ENCODE data around the gene SNTA1. TPM values are rescaled to one million over a fixed set of nuclear protein-coding genes. Genes with fewer than 3 reads are reported as not detected.

Gene SNTA1
- total RNA-seq, 4 donors from 2014 or later, result 12.1 to 15.0 (median 14.4) TPM

DNA sequence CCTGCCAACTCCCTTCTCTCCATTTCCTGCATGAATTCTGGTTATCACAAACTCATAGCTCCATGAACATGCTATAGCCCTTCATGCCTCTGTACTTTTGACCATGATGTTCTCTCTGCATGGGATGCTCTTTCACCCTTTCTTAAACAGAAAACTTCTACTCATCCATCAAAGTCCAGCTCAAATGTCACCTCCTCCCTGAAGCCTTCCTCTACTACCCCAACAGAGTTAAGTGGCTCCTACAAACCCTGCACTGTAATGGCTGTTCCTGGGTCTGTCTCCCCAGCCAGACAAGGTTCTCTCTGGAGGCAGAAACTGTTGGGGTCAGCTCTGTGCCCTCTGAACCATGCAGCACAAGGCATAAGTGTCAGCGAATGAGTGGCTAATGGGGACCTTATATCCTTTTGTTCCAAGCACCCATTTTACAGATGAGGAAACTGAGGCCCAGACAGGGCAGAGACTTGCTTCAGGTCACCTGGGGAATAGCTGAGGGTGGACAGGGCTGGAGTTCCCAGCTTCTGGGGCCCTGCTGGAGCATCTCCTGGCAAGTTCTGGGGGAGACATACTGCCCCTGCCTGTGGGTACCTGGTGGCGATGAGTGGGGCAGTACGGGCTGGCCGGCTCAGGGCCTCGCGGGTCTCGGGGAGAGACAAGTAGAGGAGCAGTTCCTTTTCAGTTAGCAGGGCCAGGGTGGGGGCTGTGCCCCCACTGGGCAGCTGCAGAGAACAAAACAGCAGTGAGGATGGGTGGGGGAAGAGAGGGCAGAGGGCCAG lies 31.7 kb downstream of the SNTA1 start:
- no peak overlapping the region for H3K27ac ChIP-seq
- no peaks in the 10 kb centered on the region for H3K27me3 ChIP-seq
- H3K4me1 ChIP-seq, result peaks cover 0 to 10% (median 5%) of the 10 kb centered on the region in 4 donors
- no peak for DNase-seq
- H3K36me3 ChIP-seq, result peaks cover 0 to 21% (median 0%) of the 10 kb centered on the region in 3 donors
- no peaks in the 10 kb centered on the region for H3K9me3 ChIP-seq
- TF ChIP-seq POLR2A (IDR thresholded peaks at IDR 0.05) (no peak), CTCF (IDR thresholded peaks at IDR 0.05) (no peak)
- H3K4me3 ChIP-seq, result no peak overlapping the region

- no peaks in the 10 kb centered on the region for H3K27me3 ChIP-seq
- DNase-seq, result no peak
- TF ChIP-seq POLR2A (IDR thresholded peaks at IDR 0.05) (no peak), CTCF (IDR thresholded peaks at IDR 0.05) (no peak)
- H3K27ac ChIP-seq, result no peak overlapping the region
- H3K4me3 ChIP-seq, result no peak overlapping the region
- no peaks in the 10 kb centered on the region for H3K9me3 ChIP-seq
- peaks cover 0 to 21% (median 0%) of the 10 kb centered on the region in 3 donors for H3K36me3 ChIP-seq
- H3K4me1 ChIP-seq, result peaks cover 0 to 10% (median 5%) of the 10 kb centered on the region in 4 donors
Observed at GRCh38 chr20:33411242-33411641, 32.3 kb downstream of the SNTA1 start.

DNA sequence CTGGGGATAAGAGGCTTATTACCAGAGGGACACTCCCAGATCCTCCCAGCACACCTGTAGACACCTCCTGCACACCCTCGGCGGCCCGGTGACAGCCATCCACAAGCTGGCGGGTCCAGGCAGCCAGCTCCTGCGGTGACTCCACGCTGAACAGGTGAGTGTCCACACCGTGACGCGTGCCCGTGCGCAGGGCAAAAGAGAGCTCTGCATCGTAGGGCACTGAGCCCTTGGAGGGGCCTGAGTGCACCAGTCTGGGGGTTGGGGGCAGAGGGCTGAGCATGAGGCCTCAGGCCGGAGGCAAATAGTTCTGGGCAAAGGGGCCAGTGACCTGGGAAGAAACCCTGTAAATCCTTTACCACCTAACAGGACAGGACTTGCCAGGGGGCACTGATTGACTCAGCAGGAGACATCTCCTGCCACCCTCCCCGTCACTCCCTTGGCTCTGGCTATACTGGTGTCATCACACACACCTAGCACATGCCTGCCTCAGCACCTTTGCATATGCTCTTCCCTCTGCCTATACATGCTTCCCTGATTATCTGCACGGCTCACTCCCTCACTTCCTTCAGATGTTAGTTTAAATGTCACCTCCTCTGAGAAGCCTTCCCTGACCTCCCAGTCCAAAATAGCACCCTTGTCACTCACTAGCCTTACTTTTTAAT lies 33.4 kb downstream of the SNTA1 start:
- Histone ChIP-seq H3K9me3 (no peaks in the 10 kb centered on the region), H3K27ac (peak overlapping the region in 1 of 4 donors; percentile 70), H3K36me3 (peaks cover 0 to 21% (median 0%) of the 10 kb centered on the region in 3 donors), H3K27me3 (no peaks in the 10 kb centered on the region), H3K4me1 (peaks cover 0 to 10% (median 5%) of the 10 kb centered on the region in 4 donors), H3K4me3 (no peak overlapping the region)
- no peak for DNase-seq
- TF ChIP-seq CTCF (IDR thresholded peaks at IDR 0.05) (no peak), POLR2A (IDR thresholded peaks at IDR 0.05) (no peak)

- H3K4me3 ChIP-seq, result no peak overlapping the region
- H3K4me1 ChIP-seq, result peaks cover 0 to 10% (median 5%) of the 10 kb centered on the region in 4 donors
- peak in 2 of 3 donors; percentile 55 to 59 for DNase-seq
- peaks cover 0 to 21% (median 0%) of the 10 kb centered on the region in 3 donors for H3K36me3 ChIP-seq
- no peak for TF ChIP-seq CTCF (IDR thresholded peaks at IDR 0.05)
- TF ChIP-seq POLR2A (IDR thresholded peaks at IDR 0.05), result no peak
- H3K27me3 ChIP-seq, result no peaks in the 10 kb centered on the region
- peak overlapping the region in 2 of 4 donors; percentile 32 to 70 for H3K27ac ChIP-seq
- no peaks in the 10 kb centered on the region for H3K9me3 ChIP-seq
Observed at GRCh38 chr20:33408716-33409654, 34.6 kb downstream of the SNTA1 start.

GRCh38 chr20:33408313-33408712 lies 35.2 kb downstream of the SNTA1 start:
- no peak for DNase-seq
- peaks cover 0 to 10% (median 5%) of the 10 kb centered on the region in 4 donors for H3K4me1 ChIP-seq
- no peaks in the 10 kb centered on the region for H3K27me3 ChIP-seq
- peaks cover 0 to 21% (median 0%) of the 10 kb centered on the region in 3 donors for H3K36me3 ChIP-seq
- no peaks in the 10 kb centered on the region for H3K9me3 ChIP-seq
- TF ChIP-seq CTCF (IDR thresholded peaks at IDR 0.05) (no peak), POLR2A (IDR thresholded peaks at IDR 0.05) (no peak)
- H3K4me3 ChIP-seq, result no peak overlapping the region
- H3K27ac ChIP-seq, result peak overlapping the region in 2 of 4 donors; percentile 32 to 70

All from Peyer's patch (tissue), 4 donors.